HG03175 (cell line): ENCODE measurements around the gene SPECC1L.

ENCODE experiments used
- ATAC-seq: cut with Tn5 transposase; IDR thresholded peaks from one replicate; pipeline ENCODE4 v1.9.1; 2021; ENCODE audit warnings: mild to moderate bottlenecking, moderate library complexity; ENCODE audit not compliant: unreplicated experiment

Gene SPECC1L

DNA sequence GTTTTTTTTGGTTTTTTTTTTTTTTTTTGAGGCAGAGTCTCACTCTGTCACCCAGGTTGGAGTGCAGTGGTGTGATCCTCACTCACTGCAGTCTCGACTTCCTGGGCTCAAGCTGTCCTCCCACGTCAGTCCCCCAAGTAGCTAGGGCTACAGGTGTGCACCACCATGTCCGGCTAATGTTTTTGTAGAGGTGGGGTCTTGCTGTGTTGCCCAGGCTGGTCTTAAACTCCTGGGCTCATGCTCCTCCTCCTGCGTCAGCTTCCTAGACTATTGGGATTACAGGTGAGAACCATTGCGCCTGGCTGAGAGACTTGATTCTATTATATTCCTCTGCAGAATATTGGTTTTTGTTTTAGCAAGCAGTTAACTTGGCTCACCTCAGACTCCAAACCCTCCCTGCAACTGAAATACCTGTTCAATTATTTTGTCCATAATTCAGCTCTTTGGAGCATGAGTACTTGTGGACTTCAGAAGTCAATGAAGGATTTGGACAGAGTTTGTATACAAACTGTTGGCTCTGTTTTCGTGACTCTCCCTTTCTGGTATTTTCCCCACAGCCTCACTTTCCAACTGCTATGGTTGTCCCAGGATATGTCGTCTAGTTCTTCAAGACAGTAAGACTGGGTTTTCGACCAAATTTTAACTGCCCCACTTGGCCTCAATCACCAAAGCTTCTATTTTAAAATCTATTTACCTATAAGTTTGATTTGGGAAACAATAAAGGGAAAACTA, 87.6 kb downstream of the SPECC1L start:
- ATAC-seq, result no peak

DNA sequence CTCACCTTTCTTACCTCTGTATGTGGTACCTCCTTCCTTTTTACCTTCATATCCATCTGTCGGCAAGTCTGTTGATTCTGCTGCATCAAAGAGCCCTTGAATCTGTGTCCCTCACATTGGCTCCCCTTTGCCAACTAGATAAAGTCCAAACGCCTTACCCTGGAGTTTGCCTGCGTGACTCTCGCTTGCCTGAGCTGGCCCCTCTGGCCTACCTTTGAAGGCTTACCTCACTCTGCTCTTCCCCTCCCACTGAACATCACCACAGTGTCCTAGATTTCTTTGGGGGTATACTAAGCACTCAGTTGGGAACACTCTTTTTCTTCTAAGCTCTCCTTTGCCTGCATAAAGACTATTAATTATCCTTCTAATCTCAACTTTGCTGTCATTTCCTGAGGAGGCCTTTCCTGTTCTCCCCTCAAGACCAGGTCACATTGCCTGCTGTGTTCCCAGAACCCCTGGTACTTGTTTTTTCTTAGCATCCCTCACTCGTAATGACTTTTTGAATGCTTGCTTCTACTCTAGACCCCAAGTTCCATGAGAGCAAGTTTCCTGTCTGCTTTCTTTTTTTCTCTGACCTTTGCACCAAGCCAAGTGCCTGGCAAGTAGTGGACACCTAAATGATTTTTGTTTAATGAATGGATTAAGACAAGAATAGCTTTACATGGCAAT, 89.0 kb downstream of the SPECC1L start:
- no peak for ATAC-seq

- ATAC-seq, result no peak
Measured at GRCh38 chr22:24361976-24362646, 91.5 kb downstream of the SPECC1L start.

GRCh38 chr22:24363243-24363642, 92.6 kb downstream of the SPECC1L start:
- no peak for ATAC-seq

DNA sequence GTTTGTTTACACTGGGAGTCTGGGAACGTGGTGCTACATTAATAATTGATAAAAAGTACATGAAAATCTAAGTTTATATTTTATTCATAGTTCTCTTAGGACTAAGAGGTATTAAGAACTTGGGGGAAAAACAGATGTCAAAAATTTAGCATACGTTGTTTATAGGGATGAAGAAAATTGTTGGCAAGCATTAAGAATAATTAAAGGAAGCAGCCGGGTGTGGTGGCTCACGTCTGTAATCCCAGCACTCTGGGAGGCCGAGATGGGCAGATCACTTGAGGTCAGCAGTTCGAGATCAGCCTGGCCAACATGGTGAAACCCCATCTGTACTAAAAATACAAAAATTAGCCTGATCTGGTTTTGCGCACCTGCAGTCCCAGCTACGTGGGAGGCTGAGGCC, 96.1 kb downstream of the SPECC1L start:
- ATAC-seq, result no peak

DNA sequence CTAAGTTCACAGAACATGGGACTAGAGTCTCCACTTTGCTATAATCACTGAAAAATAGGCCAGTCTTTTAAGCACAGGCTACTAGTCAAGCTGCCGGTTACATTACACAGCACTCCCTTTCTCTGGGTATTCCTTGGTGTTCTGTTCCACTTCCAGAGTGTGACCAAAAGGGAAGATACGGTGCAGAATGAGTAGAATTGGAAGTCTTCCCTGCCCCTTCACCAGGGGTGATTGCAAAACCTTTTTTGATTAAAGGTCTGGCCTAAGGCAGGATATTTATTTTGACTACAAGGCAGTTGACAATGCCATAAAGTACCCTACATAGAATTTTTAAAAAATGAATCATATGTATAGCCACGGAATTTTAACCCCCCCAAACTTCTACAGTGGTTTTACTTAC, 97.2 kb downstream of the SPECC1L start:
- ATAC-seq, result no peak

DNA sequence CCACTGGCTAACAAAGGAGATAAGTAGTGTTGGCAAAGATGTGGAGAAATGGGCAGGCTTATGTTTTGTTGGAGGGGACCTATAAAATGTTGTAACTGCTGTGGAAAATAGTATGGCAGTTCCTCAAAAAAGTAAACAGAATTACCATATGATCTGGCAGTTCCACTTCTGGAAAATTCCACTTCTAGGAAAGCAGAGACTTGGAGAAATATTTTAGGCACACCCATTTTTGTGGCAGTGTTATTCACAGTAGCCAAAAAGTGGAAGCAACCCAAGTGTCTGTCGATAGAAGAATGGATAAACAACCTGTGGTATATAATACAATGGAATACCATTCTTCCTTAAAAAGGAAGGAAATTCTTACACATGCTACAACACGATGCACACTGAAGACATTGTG, 99.8 kb downstream of the SPECC1L start:
- ATAC-seq, result no peak

DNA sequence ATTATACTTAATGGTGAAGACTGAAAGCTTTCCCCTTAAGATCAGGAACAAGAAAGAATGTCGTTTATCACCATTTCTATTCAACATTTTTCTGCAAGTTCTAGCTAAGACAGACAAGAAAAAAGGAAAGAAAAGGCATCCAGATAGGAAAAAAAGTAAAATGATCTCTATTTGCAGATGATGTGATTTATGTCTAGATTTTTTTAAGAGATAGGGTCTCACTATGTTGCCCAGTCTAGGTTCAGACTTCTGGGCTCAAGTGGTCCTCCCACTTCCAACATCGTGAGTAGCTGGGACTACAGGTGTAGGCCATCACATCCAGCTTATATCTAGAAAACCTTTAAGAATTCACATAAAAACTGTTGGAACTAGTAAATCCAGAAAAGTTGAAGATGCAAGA, 105.4 kb downstream of the SPECC1L start:
- no peak for ATAC-seq

- no peak for ATAC-seq
Measured at GRCh38 chr22:24376586-24376985, 106.0 kb downstream of the SPECC1L start.

DNA sequence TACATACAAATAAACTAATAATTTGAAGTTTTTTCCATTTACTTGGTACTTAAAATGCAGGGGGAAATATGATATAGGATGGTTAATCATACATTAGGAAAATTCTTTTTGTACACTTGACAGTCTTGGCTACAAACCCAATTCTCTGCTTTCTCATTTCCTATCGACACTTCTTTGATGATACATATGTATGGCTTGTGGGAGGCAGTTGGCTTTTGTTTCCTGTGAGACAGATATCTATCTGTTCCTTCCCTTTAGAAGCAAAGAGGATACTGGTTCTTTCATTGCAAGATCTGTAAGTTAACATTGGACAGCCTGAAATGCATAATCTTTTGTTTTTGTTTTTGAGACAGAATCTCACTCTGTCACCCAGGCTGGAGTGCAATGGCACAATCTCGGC, 108.9 kb downstream of the SPECC1L start:
- no peak for ATAC-seq

DNA sequence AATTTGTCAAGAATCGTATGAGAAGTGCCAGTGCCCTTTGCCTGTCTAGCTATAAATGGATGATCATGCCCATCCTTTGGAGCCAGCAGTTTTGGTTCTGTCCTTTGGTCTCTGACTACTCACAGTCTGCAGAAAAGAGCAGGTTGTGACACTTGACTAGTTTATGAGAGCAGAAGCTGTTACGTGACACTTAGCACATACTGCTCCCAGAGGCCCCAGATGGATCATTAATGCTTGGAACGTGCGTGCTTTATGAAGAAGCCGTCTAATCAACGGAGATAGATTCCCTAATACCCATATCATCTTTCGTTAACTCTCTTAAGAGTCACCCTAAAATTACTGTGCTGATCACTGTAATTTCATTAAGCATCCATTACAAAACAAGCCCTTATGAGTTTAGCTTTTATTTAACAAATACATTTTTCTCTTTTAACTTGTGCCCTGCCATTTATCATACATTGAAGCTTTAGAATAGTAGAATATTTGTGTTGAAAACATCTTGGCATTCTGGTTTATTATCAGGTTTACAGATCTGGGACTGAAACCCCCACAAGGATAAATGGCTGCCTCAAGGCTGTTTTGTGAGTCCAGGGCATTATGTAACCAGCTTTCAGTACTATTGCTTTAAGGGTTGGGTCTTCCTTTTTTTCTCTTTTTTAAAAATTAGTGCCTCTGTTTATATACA, 109.7 kb downstream of the SPECC1L start:
- no peak for ATAC-seq

- no peak for ATAC-seq
Measured at GRCh38 chr22:24380905-24381230, 110.2 kb downstream of the SPECC1L start.

GRCh38 chr22:24383061-24383460, 112.4 kb downstream of the SPECC1L start:
- no peak for ATAC-seq

- no peak for ATAC-seq
Measured at GRCh38 chr22:24384131-24384530, 113.5 kb downstream of the SPECC1L start.

DNA sequence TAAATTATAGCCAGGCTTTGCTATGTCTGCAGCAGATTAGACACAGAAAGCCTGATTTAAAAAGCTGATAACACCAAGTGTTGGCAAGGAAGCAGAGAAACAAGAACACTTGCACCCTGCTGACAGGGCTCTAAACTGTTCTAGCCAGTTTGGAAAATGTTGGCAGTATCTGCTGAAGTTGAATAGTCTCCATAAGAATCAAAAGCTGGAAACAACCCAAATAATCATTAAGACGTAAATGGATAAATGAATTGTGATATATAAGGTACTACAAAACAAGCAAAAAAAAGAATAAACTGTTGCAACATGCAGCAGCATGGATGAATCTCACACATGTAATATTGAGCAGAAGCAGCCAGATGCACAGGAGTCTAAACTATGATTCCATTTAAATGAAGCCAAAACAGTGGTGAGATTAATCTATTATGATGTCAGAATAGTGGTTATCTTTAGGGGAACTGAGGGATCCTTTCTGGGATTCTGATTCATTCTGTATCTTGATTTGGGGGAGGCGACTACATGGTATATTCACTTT, 116.4 kb downstream of the SPECC1L start:
- no peak for ATAC-seq

DNA sequence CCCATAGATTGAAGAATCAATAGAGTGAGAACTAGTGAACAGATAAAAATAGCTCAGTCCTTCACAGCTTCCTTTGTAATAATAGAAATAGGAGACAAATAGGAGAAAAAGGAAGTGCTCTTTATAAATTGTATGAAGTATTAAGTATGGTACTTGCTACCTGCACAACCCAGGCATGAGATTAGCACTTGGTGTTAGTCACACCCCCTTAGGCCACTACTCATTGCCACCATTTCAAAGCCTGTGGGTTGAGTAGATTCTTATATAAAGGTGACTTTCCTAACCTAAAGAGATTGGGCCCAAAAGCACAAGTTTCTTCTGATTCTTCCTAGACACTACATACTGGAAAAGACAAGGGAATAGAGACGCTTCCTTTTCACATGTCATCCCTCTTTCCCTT, 119.0 kb downstream of the SPECC1L start:
- no peak for ATAC-seq

- ATAC-seq, result no peak
Measured at GRCh38 chr22:24390156-24390555, 119.5 kb downstream of the SPECC1L start.

DNA sequence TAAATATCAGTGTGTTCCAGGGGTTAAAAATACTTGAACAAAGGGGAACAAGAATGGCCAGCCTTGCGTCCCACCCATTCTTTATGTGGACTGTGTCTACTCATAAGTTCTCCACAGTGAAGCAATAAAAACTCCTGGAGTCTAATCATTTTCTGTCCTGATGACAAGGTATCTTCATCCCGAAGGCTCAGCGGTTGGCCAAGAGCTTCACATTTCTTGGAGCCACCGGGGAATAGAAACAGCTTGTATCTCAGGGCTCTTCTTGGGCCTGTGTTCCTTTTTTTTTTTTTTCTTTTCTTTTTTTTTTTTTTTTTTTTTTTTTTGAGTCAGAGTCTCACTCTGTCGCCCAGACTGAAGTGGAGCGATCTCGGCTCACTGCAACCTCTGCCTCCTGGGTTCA, 119.9 kb downstream of the SPECC1L start:
- ATAC-seq, result no peak

DNA sequence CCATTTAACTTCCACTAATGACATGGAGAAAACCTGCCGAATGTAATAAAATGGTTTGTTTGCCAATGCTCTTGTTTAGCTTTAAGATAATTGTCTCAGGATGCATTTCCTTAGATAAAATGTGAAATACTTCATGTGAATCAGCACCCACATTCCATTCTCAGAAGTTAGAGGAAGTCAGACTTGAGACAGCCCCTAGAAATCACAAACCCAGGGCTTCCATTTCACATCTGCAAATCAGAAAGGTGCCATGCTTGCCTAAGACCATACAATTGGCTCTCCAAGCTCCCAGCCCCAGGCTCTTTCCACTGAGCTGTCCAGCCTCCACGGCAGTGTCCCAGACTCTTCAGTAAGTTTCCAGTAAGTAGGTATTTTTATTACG, 121.2 kb downstream of the SPECC1L start:
- ATAC-seq, result no peak

GRCh38 chr22:24392218-24392931, 121.7 kb downstream of the SPECC1L start:
- no peak for ATAC-seq

DNA sequence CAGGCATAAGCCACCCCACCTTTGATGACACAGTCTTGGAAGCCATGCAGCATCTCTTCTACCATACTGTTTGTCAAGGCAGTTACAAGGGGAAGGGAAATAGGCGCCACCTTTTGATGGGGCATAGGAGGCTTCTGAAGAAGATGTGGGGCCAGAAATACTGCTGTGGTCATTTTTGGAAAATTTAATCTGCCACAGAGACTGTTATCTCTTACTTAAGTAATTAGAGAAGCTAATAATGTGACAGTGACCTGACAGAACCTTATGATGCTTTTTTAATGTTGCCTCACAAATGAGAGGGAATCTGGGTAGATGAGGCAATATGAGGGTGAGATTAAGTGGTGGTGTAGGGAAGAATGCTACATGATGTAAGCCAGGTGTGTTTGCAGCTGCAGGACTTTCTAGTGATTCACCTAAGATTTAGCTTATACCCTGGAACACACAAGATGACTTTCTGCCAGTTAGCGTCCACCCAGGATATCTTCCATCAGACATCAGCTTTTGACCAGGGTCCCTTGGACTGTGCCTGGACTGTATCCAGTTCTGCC, 122.5 kb downstream of the SPECC1L start:
- ATAC-seq, result no peak
